GM23338 (cell line): Measurements from ENCODE around the gene OASL. TPM values are rescaled to one million over a fixed set of nuclear protein-coding genes. Genes with fewer than 3 reads are reported as not detected.

Experiments
- ATAC-seq: fragments of 200-7000 bp; cut with Tn5 transposase; 3 replicates; pipeline ENCODE4 v1.9.1; 2020
- DNase-seq: peaks from one replicate; pipeline ENCODE4 v3.0.0-alpha.2; 2015; ENCODE audit warnings: low spot score
- H2AFZ ChIP-seq: fragments of 200-600 bp; sonication (generic); 2 replicates; pipeline ENCODE4 v1.8.0; 2016; ENCODE audit warnings: antibody characterized with exemption, mild to moderate bottlenecking, moderate library complexity
- H3F3A ChIP-seq: fragments of 200-600 bp; sonication (generic); replicated peaks from 2 replicates; pipeline ENCODE4 v1.8.0; 2017; ENCODE audit warnings: antibody characterized with exemption, mixed run types, low read depth
- H3K27ac ChIP-seq: fragments of 200-600 bp; sonication (generic); 2 replicates; pipeline ENCODE4 v1.6.1; 2016; ENCODE audit warnings: low read depth
- H3K27me3 ChIP-seq: fragments of 200-600 bp; sonication (generic); 2 replicates; pipeline ENCODE4 v1.8.0; 2016; ENCODE audit warnings: mild to moderate bottlenecking, mixed run types, moderate library complexity; ENCODE audit not compliant: insufficient read depth
- H3K36me3 ChIP-seq: fragments of 200-600 bp; sonication (generic); 2 replicates; pipeline ENCODE4 v1.8.0; 2016; ENCODE audit warnings: mild to moderate bottlenecking; ENCODE audit not compliant: insufficient read depth
- H3K4me1 ChIP-seq: fragments of 200-600 bp; sonication (generic); 2 replicates; pipeline ENCODE4 v1.8.0; 2016; ENCODE audit warnings: mild to moderate bottlenecking, moderate library complexity; ENCODE audit not compliant: insufficient read depth
- H3K4me2 ChIP-seq: fragments of 200-600 bp; sonication (generic); 2 replicates; pipeline ENCODE4 v1.7.1; 2017; ENCODE audit warnings: mixed run types
- H3K4me3 ChIP-seq: fragments of 200-600 bp; sonication (generic); 2 replicates; pipeline ENCODE4 v1.6.1; 2016; ENCODE audit warnings: mixed run types
- H3K79me2 ChIP-seq: fragments of 200-600 bp; sonication (generic); replicated peaks from 2 replicates; pipeline ENCODE4 v1.8.0; 2017; ENCODE audit warnings: mild to moderate bottlenecking; ENCODE audit not compliant: insufficient read depth
- H3K9me2 ChIP-seq: fragments of 200-600 bp; sonication (generic); 2 replicates; pipeline ENCODE4 v1.8.0; 2017; ENCODE audit not compliant: insufficient read depth
- H4K20me1 ChIP-seq: fragments of 200-600 bp; sonication (generic); replicated peaks from 2 replicates; pipeline ENCODE4 v1.8.0; 2017; ENCODE audit warnings: mild to moderate bottlenecking; ENCODE audit not compliant: insufficient read depth
- H3K27ac Mint-ChIP-seq: 2 replicates; pipeline ENCODE4 v1.8.0; 2020; ENCODE audit warnings: inconsistent platforms, mild to moderate bottlenecking, moderate library complexity, mixed read lengths
- H3K27me3 Mint-ChIP-seq: 3 replicates; pipeline ENCODE4 v1.8.0; 2022; ENCODE audit warnings: low read depth, mild to moderate bottlenecking, moderate library complexity, mixed read lengths, inconsistent platforms; ENCODE audit not compliant: insufficient read depth, poor library complexity
- H3K36me3 Mint-ChIP-seq: 3 replicates; pipeline ENCODE4 v1.8.0; 2021; ENCODE audit warnings: low read depth, mild to moderate bottlenecking, inconsistent platforms, moderate library complexity, mixed read lengths
- H3K4me1 Mint-ChIP-seq: 3 replicates; pipeline ENCODE4 v1.8.0; 2020; ENCODE audit warnings: mild to moderate bottlenecking, inconsistent platforms, mixed read lengths
- H3K4me3 Mint-ChIP-seq: 3 replicates; pipeline ENCODE4 v1.8.0; 2021; ENCODE audit warnings: moderate library complexity, mild to moderate bottlenecking, inconsistent platforms, mixed read lengths
- H3K9me3 Mint-ChIP-seq: 3 replicates; pipeline ENCODE4 v1.8.0; 2020; ENCODE audit warnings: moderate library complexity, mild to moderate bottlenecking, inconsistent platforms, mixed read lengths
- CREB1 ChIP-seq: fragments of 250-450 bp; sonication (Bioruptor Pico); IDR thresholded peaks from 2 replicates; pipeline ENCODE4 v1.5.0; 2020; ENCODE audit warnings: low read depth, mild to moderate bottlenecking, moderate library complexity
- CTCF ChIP-seq, 2 experiments: fragments of 200-600 bp in 1 of 2; sonication (generic) in 1 of 2; conservative IDR thresholded peaks; 2 replicates each; pipeline versions ENCODE4 v1.5.1 to v1.6.1; 2016 to 2017; ENCODE audit warnings: antibody characterized with exemption in 2 of 2, low read depth in 2 of 2, mild to moderate bottlenecking in 2 of 2, moderate library complexity in 1 of 2
- EZH2phosphoT487 ChIP-seq: fragments of 200-600 bp; sonication (generic); IDR thresholded peaks from one replicate; pipeline ENCODE4 v1.8.1; 2018; ENCODE audit warnings: antibody characterized with exemption; ENCODE audit not compliant: unreplicated experiment
- JUNB ChIP-seq: IDR thresholded peaks from one replicate; pipeline ENCODE4 v1.6.1; 2016; ENCODE audit warnings: antibody characterized with exemption; ENCODE audit not compliant: unreplicated experiment
- POLR2AphosphoS5 ChIP-seq: IDR thresholded peaks from 2 replicates; pipeline ENCODE4 v1.6.1; 2016; ENCODE audit warnings: antibody characterized with exemption, low read depth
- ZNF331 ChIP-seq: fragments of 250-450 bp; sonication (Bioruptor Pico); IDR thresholded peaks from 2 replicates; pipeline ENCODE4 v1.5.0; 2020; ENCODE audit warnings: low read depth, mild to moderate bottlenecking, moderate library complexity
- polyA plus RNA-seq: library from polyadenylated mRNA; unstranded; fragments of >200 nt; fragmentation: Nextera tagmentation; extraction: Ambion mirVana; gene quantifications from 2 replicates; pipeline ENCODE4 v1.2.1, GENCODE V29; 2016
- total RNA-seq: library from RNA; depleted of rRNA; stranded (reverse); fragments of >200 nt; shearing (Covaris generic); gene quantifications from 2 replicates; pipeline ENCODE4 v1.2.3, GENCODE V29; 2014
- TF ChIP-seq, protein P1 (sequence below): IDR thresholded peaks from 2 replicates; pipeline ENCODE4 v1.6.1; 2016; ENCODE audit warnings: antibody characterized with exemption
- TF ChIP-seq, protein P2 (sequence below): IDR thresholded peaks from one replicate; pipeline ENCODE4 v1.6.1; 2018; ENCODE audit warnings: antibody characterized with exemption; ENCODE audit not compliant: unreplicated experiment

Gene OASL
- total and polyA plus RNA-seq, 2 experiments from 2014 or later, result not detected

DNA sequence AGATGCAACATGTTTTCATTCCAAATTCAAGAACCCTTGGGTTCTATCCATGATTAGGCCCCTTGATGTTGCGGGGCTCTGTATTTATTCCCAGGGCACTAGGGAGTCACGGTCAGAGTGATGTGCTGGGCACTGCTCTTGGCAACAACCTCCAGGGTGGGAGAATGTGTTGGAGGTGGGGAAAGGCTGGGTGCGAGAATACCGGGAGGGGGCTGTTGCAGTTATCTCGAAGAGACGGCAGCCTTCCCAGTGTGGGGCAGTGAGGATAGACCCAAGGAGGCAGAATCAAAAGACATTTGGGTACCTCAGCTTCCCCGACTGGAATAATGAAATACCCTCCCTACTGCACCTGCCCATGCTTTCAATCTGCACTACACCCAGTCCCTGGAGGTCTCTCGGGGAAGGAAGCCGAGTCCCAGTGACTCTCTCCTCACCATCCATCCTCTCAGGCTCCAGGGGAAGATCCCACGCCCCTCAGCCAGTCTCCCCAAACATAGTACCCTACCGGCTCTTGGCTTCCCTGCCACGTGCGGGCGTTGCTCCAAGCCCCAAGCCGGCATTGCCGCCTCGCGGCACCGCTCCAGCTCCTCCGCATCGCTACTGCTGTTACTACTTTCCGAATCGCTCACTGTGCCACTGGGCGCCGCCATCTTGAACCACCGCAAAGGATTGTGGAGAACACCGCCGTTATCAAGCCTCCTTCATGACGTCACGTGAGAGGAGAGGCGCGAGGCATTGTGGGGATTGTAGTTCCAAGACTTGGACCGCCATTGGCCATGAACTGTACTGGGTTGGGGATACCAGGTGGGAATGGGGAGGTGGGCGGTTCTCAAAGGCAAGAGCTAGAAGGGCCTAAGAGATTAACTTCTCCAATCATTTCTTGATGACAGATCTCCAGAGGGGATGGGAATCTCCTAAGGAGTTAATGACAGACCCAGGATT, 22.9 kb downstream of the OASL start, which contains the start of gene C12orf43:
C12orf43 (minus strand) TSS at position 663 of the 942 bp plus-strand sequence; CDS start at position 650, 13 bp downstream.
- H3K9me2 ChIP-seq, result no peaks in the 10 kb centered on the region; the same call in 1 of the 2 replicates
- H3K27ac ChIP-seq, result peak within 1 kb of the TSS; percentile 90
- H3K36me3 ChIP-seq, result no peaks in the 10 kb centered on the region; the same call in 1 of the 2 replicates
- peak within 1 kb of the TSS; percentile 78 for H3K4me3 ChIP-seq
- Mint-ChIP-seq H3K36me3 (peaks cover 9% of the 10 kb centered on the region), H3K27ac (peak within 1 kb of the TSS; percentile 97), H3K4me1 (peaks cover 7% of the 10 kb centered on the region; the same call in 2 of the 3 replicates), H3K27me3 (peaks cover 2% of the 10 kb centered on the region), H3K4me3 (peak within 1 kb of the TSS; percentile 95), H3K9me3 (no peaks in the 10 kb centered on the region)
- peaks cover 7% of the 10 kb centered on the region for H4K20me1 ChIP-seq
- peaks cover 9% of the 10 kb centered on the region for H3K4me1 ChIP-seq
- peak within 1 kb of the TSS; percentile 78 for H2AFZ ChIP-seq
- no peaks in the 10 kb centered on the region for H3K27me3 ChIP-seq
- H3K4me2 ChIP-seq, result peak within 1 kb of the TSS; percentile 98
- TF ChIP-seq, protein P1, sequence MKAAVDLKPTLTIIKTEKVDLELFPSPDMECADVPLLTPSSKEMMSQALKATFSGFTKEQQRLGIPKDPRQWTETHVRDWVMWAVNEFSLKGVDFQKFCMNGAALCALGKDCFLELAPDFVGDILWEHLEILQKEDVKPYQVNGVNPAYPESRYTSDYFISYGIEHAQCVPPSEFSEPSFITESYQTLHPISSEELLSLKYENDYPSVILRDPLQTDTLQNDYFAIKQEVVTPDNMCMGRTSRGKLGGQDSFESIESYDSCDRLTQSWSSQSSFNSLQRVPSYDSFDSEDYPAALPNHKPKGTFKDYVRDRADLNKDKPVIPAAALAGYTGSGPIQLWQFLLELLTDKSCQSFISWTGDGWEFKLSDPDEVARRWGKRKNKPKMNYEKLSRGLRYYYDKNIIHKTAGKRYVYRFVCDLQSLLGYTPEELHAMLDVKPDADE, result peak; percentile 97
- peak; percentile 79 for TF ChIP-seq POLR2AphosphoS5
- TF ChIP-seq JUNB, result no peak
- peak; percentile 98 for TF ChIP-seq CREB1 (CRISPR knock-in tag)
- TF ChIP-seq, protein P2, sequence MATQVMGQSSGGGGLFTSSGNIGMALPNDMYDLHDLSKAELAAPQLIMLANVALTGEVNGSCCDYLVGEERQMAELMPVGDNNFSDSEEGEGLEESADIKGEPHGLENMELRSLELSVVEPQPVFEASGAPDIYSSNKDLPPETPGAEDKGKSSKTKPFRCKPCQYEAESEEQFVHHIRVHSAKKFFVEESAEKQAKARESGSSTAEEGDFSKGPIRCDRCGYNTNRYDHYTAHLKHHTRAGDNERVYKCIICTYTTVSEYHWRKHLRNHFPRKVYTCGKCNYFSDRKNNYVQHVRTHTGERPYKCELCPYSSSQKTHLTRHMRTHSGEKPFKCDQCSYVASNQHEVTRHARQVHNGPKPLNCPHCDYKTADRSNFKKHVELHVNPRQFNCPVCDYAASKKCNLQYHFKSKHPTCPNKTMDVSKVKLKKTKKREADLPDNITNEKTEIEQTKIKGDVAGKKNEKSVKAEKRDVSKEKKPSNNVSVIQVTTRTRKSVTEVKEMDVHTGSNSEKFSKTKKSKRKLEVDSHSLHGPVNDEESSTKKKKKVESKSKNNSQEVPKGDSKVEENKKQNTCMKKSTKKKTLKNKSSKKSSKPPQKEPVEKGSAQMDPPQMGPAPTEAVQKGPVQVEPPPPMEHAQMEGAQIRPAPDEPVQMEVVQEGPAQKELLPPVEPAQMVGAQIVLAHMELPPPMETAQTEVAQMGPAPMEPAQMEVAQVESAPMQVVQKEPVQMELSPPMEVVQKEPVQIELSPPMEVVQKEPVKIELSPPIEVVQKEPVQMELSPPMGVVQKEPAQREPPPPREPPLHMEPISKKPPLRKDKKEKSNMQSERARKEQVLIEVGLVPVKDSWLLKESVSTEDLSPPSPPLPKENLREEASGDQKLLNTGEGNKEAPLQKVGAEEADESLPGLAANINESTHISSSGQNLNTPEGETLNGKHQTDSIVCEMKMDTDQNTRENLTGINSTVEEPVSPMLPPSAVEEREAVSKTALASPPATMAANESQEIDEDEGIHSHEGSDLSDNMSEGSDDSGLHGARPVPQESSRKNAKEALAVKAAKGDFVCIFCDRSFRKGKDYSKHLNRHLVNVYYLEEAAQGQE, result no peak
- H3K79me2 ChIP-seq, result peaks cover 28% of the 10 kb centered on the region
- DNase-seq (peak; percentile 98), ATAC-seq (peak; percentile 96)
- H3F3A ChIP-seq, result no peaks in the 10 kb centered on the region

GRCh38 chr12:121013715-121014114, 25.3 kb downstream of the OASL start:
- Histone ChIP-seq H3K4me2 (no peak overlapping the region), H3K4me1 (peaks cover 9% of the 10 kb centered on the region), H3K79me2 (peaks cover 28% of the 10 kb centered on the region)
- TF ChIP-seq, protein P2, result no peak
- TF ChIP-seq ZNF331 (CRISPR knock-in tag), result no peak
- no peak for TF ChIP-seq EZH2phosphoT487
- no peak for TF ChIP-seq POLR2AphosphoS5
- no peak for TF ChIP-seq CTCF (conservative IDR thresholded peaks at IDR 0.05; ENCODE audit: low read depth in 2 of 2)

More at GRCh38 chr12:121013715-121014114, 25.3 kb downstream of the OASL start:
- peaks cover 11% of the 10 kb centered on the region for H4K20me1 ChIP-seq
- H3K36me3 ChIP-seq, result peaks cover 5% of the 10 kb centered on the region; the same call in 1 of the 2 replicates
- Mint-ChIP-seq H3K36me3 (peaks cover 30% of the 10 kb centered on the region), H3K4me3 (no peak overlapping the region), H3K9me3 (no peaks in the 10 kb centered on the region), H3K27me3 (peaks cover 2% of the 10 kb centered on the region), H3K27ac (no peak overlapping the region), H3K4me1 (peaks cover 7% of the 10 kb centered on the region; the same call in 2 of the 3 replicates)
- no peaks in the 10 kb centered on the region for H3F3A ChIP-seq
- no peaks in the 10 kb centered on the region; the same call in 1 of the 2 replicates for H3K9me2 ChIP-seq
- no peak overlapping the region for H3K4me3 ChIP-seq
- no peaks in the 10 kb centered on the region for H3K27me3 ChIP-seq
- no peak overlapping the region for H3K27ac ChIP-seq
- DNase-seq, result no peak
- H2AFZ ChIP-seq, result no peak overlapping the region
- no peak for ATAC-seq
